HG03460 (cell line): ENCODE data around the gene GRIA2.

Source experiments
- ATAC-seq: cut with Tn5 transposase; IDR thresholded peaks from one replicate; pipeline ENCODE4 v1.9.1; 2021; ENCODE audit not compliant: unreplicated experiment

GRIA2 gene

GRCh38 chr4:157358851-157359250 is 138.3 kb downstream of the GRIA2 start:
- no peak for ATAC-seq

GRCh38 chr4:157363360-157363759 is 142.8 kb downstream of the GRIA2 start:
- no peak for ATAC-seq

DNA sequence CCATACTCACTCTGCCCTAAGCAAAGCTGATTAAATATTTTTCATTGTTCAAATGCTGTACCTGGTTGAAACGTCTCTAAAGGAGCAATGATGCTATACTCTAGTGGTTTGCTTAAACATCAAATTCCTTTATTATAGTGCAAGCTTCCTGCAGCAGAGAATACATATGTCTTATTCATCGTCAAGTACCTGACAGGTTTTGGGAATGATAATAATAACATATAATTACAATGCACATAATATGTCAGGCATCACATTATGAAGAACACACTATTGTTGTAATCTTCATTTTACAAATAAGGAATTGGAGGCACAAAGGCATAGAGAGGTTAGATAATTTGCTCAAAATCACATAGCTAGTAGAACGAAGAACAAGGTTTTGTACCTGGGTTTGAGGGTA is 151.6 kb downstream of the GRIA2 start:
- ATAC-seq = no peak

DNA sequence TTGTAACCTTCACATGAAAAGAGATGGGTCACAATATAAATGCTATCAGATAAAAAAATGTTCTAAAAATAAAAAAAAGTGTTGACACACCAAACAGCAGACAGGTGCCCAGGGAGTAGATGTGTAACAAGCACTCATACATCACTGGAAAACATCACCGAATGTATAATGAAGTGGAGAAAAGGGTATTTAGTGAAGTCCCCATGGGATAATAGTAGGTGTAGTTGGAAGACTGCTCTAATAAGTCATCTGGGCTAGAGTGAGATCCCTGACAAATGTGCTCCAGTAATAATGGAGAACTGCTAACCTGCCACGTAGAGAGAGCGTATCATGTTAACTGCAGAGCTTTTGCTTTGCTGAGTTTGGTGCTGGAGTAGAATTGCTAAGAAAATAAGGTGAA is 152.0 kb downstream of the GRIA2 start:
- ATAC-seq = no peak

GRCh38 chr4:157389741-157390140 is 169.2 kb downstream of the GRIA2 start:
- no peak for ATAC-seq

DNA sequence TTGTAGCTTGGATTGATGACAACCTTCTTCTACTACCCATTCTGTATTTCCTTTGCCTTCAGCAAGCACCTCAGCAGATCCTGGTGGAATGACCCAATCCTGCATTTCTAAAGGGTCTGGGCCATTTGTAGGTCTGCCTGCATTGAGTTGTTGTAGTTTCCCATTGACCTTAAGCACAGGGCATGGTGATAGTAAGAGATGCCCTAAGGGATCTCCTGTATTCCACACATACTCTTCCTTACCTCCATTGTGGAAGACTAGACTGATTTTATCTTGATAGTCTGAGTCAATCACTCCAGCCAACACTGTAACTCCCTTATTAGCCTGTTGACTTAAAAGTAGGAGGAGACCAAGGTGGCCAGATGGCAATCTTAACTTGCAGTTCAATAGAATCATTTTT is 184.5 kb downstream of the GRIA2 start:
- no peak for ATAC-seq
